Globus pallidus (tissue), 1 donor: Measurements from ENCODE around the gene PRSS36.

Experiments
- DNase-seq: peaks from one replicate; pipeline ENCODE4 v3.0.0-alpha.2; 2015; ENCODE audit warnings: low spot score

The PRSS36 gene

GRCh38 chr16:31099860-31100638 lies 49.8 kb downstream of the PRSS36 start:
- DNase-seq = no peak

- DNase-seq = peak; percentile 94
These were observed 55.3 kb downstream of the PRSS36 start, which contains the start of gene VKORC1 for GRCh38 chr16:31094424-31095120. VKORC1 (minus strand) TSS chr16:31094797; CDS start chr16:31094729, 68 bp downstream.

GRCh38 chr16:31094088-31094423 lies 55.8 kb downstream of the PRSS36 start:
- no peak for DNase-seq

- DNase-seq = peak; percentile 78
These were observed 56.6 kb downstream of the PRSS36 start for GRCh38 chr16:31093132-31093703.

- no peak for DNase-seq
These were observed 57.5 kb downstream of the PRSS36 start for GRCh38 chr16:31092330-31092729.

- DNase-seq = no peak
These were observed 59.3 kb downstream of the PRSS36 start for GRCh38 chr16:31090540-31090939.

GRCh38 chr16:31089199-31089598 lies 60.7 kb downstream of the PRSS36 start:
- no peak for DNase-seq
